HepG2 (cell line): ENCODE data around the gene HUNK. TPM values are rescaled to one million over a fixed set of nuclear protein-coding genes. Genes with fewer than 3 reads are reported as not detected.

Source experiments
- ATAC-seq: fragments of 200-7000 bp; cut with Tn5 transposase; 3 replicates; pipeline ENCODE4 v1.9.1; 2020; ENCODE audit warnings: mild to moderate bottlenecking, moderate library complexity
- BruUV-seq: library from RNA; stranded (reverse); fragments of 400-500 nt; replicated peaks from 2 replicates; lab custom pipeline; 2021; lab: Mats Ljungman, UMichigan
- CTCF ChIA-PET: fragments of 300-600 bp; formaldehyde crosslinking; extraction: SDS; loops from one replicate; lab custom pipeline; 2021; ENCODE audit warnings: low total read pairs, inconsistent platforms, low intra/inter-chr PET ratio; lab: Yijun Ruan, JAX
- POLR2A ChIA-PET: fragments of 350-600 bp; sonication (Branson Sonifier 250); formaldehyde crosslinking; loops from one replicate; lab custom pipeline; 2020; ENCODE audit warnings: antibody characterized with exemption, inconsistent platforms; lab: Yijun Ruan, JAX
- DNase-seq: peaks from one replicate; pipeline ENCODE4 v3.0.0-alpha.2; 2015; ENCODE audit warnings: low spot score
- FAIRE-seq: peaks from 3 replicates; lab custom pipeline; 2011; peaks lifted over from hg19 to GRCh38; lab: Jason Lieb, UNC
- H2AFZ ChIP-seq: one replicate; pipeline ENCODE4 v1.6.1; 2011; ENCODE audit warnings: low read length, inconsistent platforms
- H3K27ac ChIP-seq: fragments of 300-600 bp; 3 replicates; pipeline ENCODE4 v1.8.0; 2011; ENCODE audit warnings: mixed run types, mild to moderate bottlenecking, mixed read lengths, low read length, inconsistent platforms; ENCODE audit not compliant: insufficient read depth; ENCODE audit errors: extremely low read length
- H3K27me3 ChIP-seq, 2 experiments: fragments of 200-600 bp in 1 of 2; 2 replicates in 1 of 2; 3 replicates in 1 of 2; pipeline versions ENCODE4 v1.6.0 to v1.8.0; 2011; ENCODE audit warnings: low read length in 2 of 2, mild to moderate bottlenecking in 2 of 2, moderate library complexity in 2 of 2, inconsistent platforms in 1 of 2; ENCODE audit not compliant: insufficient read depth in 2 of 2, control insufficient read depth in 1 of 2
- H3K36me3 ChIP-seq, 2 experiments: fragments of 200-600 bp in 1 of 2; replicated peaks in 1 of 2; 2 replicates in 1 of 2; 3 replicates in 1 of 2; pipeline versions ENCODE4 v1.5.1 to v1.8.0; 2011; ENCODE audit warnings: low read length in 2 of 2, inconsistent platforms in 1 of 2; ENCODE audit not compliant: insufficient read depth in 2 of 2, control insufficient read depth in 1 of 2
- H3K4me1 ChIP-seq: 2 replicates; pipeline ENCODE4 v1.5.1; 2012; ENCODE audit warnings: low read length, inconsistent platforms; ENCODE audit not compliant: insufficient read depth
- H3K4me2 ChIP-seq: 2 replicates; pipeline ENCODE4 v1.6.0; 2011; ENCODE audit warnings: low read depth, low read length, inconsistent platforms
- H3K4me3 ChIP-seq, 3 experiments: fragments of 200-600 bp in 1 of 3; sonication (generic), shearing (Covaris generic) in 1 of 3; replicated peaks in 1 of 3; 2 replicates each; pipeline ENCODE4 v1.5.1; 2011 to 2016; ENCODE audit warnings: low read length in 3 of 3, inconsistent platforms in 2 of 3, low read depth in 2 of 3, mild to moderate bottlenecking in 2 of 3, control low read depth in 1 of 3, mixed read lengths in 1 of 3; ENCODE audit not compliant: insufficient read depth in 1 of 3
- H3K79me2 ChIP-seq: one replicate; pipeline ENCODE4 v1.6.1; 2011; ENCODE audit warnings: low read length, inconsistent platforms; ENCODE audit not compliant: insufficient read depth
- H3K9ac ChIP-seq: 2 replicates; pipeline ENCODE4 v1.6.0; 2011; ENCODE audit warnings: mild to moderate bottlenecking, low read depth, low read length, inconsistent platforms; ENCODE audit not compliant: insufficient read depth
- H3K9me3 ChIP-seq: 2 replicates; pipeline ENCODE4 v1.5.1; 2012; ENCODE audit warnings: mild to moderate bottlenecking, low read length
- H4K20me1 ChIP-seq: 2 replicates; pipeline ENCODE4 v1.6.0; 2011; ENCODE audit warnings: inconsistent platforms, mild to moderate bottlenecking, low read length, moderate library complexity; ENCODE audit not compliant: insufficient read depth
- CEBPB ChIP-seq: IDR thresholded peaks from 2 replicates; pipeline ENCODE4 v1.6.1; 2011; ENCODE audit warnings: low read depth, low read length, improper control_type of control experiment, borderline replicate concordance
- CEBPG ChIP-seq: IDR thresholded peaks from 2 replicates; pipeline ENCODE4 v1.6.1; 2016
- EP300 ChIP-seq, 3 experiments: sonication (generic) in 1 of 3; formaldehyde crosslinking in 1 of 3; IDR thresholded peaks; 2 replicates each; pipeline versions ENCODE4 v1.5.1 to v1.6.1; 2011 to 2020; ENCODE audit warnings: low read depth in 2 of 3, low read length in 2 of 3, borderline replicate concordance in 1 of 3, improper control_type of control experiment in 1 of 3, mild to moderate bottlenecking in 1 of 3, missing genetic modification reagents in 1 of 3, moderate library complexity in 1 of 3
- ONECUT2 ChIP-seq: sonication (generic); formaldehyde crosslinking; IDR thresholded peaks from 2 replicates; pipeline ENCODE4 v1.4.0; 2020; ENCODE audit warnings: missing genetic modification reagents
- SALL1 ChIP-seq: sonication (generic); formaldehyde crosslinking; IDR thresholded peaks from 2 replicates; pipeline ENCODE4 v1.8.0; 2022; ENCODE audit warnings: mild to moderate bottlenecking, missing genetic modification reagents
- TOPORS ChIP-seq: sonication (generic); formaldehyde crosslinking; IDR thresholded peaks from 2 replicates; pipeline ENCODE4 v1.8.0; 2023; ENCODE audit warnings: mild to moderate bottlenecking, missing genetic modification reagents
- ZNF12 ChIP-seq: sonication (generic); formaldehyde crosslinking; IDR thresholded peaks from 2 replicates; pipeline ENCODE4 v1.5.0; 2020; ENCODE audit warnings: missing genetic modification reagents
- ZNF484 ChIP-seq: sonication (generic); formaldehyde crosslinking; IDR thresholded peaks from 2 replicates; pipeline ENCODE4 v1.5.1; 2020; ENCODE audit warnings: mild to moderate bottlenecking, low read depth, missing genetic modification reagents, borderline replicate concordance
- ZNF598 ChIP-seq: sonication (generic); formaldehyde crosslinking; IDR thresholded peaks from 2 replicates; pipeline ENCODE4 v1.5.1; 2020; ENCODE audit warnings: mild to moderate bottlenecking, missing genetic modification reagents, borderline replicate concordance
- ZNF761 ChIP-seq: sonication (generic); formaldehyde crosslinking; conservative IDR thresholded peaks from 2 replicates; pipeline ENCODE4 v1.4.0; 2020; ENCODE audit warnings: mild to moderate bottlenecking, missing genetic modification reagents
- WGBS: methylation state at CpG from one replicate; pipeline ENCODE4 v1.1.6; 2017; ENCODE audit warnings: low lambda C conversion rate; 5-methylcytosine and 5-hydroxymethylcytosine counted together
- in situ Hi-C: cut with HindIII; loops from 2 replicates; pipeline ENCODE4 v1.10.0; 2017; ENCODE audit warnings: low pct_unique_long_range_greater_than_20kb; ENCODE audit not compliant: extremely low pct_ligation_motif_present
- intact Hi-C: fragments of 100-400 bp; cut with micrococcal nuclease; formaldehyde crosslinking; loops from one replicate; pipeline ENCODE4 v1.10.0; 2022; ENCODE audit not compliant: unreplicated experiment
- polyA plus RNA-seq, 8 experiments: library from polyadenylated mRNA; depleted of rRNA in 3 of 8; stranded (reverse) in 7 of 8; unstranded in 1 of 8; fragments of >200 nt; fragmentation: Illumina TruSeq in 4 of 8; extraction: Trizol in 4 of 8; gene quantifications; 2 replicates each; pipeline versions ENCODE4 v1.2.1 to v1.2.3, GENCODE V29; 2011 to 2016; ENCODE audit warnings: low read depth in 4 of 8, missing spikeins in 1 of 8, mixed read lengths in 1 of 8; ENCODE audit not compliant: insufficient read depth in 1 of 8
- total RNA-seq, 5 experiments: library from RNA; depleted of rRNA; stranded (reverse); fragments of >200 nt; fragmentation: Illumina TruSeq; extraction: Trizol; gene quantifications; 2 replicates each; pipeline ENCODE4 v1.2.3, GENCODE V29; 2016; ENCODE audit warnings: low read depth in 1 of 5

Gene HUNK
- total and polyA plus RNA-seq, 2 of the 13 experiments (the other 11 are each of a cell fraction or from before 2014, with no cell fraction given): 1.8 to 1.9 TPM

DNA sequence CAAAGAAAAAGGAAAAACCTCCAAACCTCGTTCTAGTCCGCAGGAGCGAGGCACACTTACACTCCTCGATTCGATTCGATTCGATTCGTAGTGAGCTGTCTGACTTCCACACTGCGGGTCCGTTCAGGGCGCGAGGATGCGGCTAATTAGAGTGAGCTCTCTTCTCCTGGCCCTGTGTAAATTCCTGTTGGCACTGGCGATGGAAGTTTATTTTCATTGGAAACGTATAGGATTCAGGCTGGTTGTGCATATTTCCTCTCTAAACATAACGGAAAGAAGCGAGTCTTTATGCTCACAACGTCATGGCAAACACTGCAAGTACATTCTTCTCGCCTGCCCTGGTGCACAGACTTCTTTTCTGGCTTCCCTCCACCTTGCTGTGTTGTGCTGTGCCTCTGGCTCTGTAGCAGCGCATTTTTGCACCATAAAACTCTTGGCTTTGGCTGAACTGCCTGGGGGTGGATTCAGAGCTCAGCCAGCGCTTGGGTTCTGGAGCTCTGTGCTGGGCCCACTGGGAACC is 2.7 kb downstream of the HUNK start (continued):
- no peak for TF ChIP-seq ZNF484 (CRISPR knock-in tag)
- TF ChIP-seq ZNF761 (CRISPR knock-in tag): no peak

DNA sequence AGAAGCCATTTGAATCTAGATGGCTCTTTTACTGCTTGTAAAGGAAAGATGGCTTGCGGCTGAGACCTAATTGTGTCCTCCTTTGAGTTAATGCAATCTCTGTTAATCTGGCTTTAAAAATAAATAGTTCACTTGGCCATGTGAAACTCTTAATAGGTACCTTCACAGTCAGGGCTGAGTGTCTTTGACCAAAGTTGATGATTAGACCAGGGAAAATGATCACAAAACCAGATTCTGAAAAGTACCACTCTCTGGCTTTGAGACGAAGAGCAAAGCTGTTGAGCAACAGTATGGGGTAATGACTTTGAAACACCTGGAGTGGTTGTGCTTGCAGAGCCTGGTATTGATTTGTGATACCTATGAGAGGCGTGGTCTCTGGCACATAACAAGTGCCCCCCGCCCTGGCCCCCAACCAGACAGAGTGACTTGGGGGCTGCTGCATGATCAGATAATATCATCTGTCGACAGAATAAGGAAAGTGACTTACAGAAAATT is 4.7 kb downstream of the HUNK start:
- in situ Hi-C loops: no loop called here
- no peak for ATAC-seq
- CTCF ChIA-PET: no interaction called here

GRCh38 chr21:31878831-31879230 is 6.0 kb downstream of the HUNK start:
- intact Hi-C loops (no loop called here), in situ Hi-C loops (no loop called here)
- peaks cover 76% of the 10 kb centered on the region for H3K4me1 ChIP-seq
- no peak overlapping the region for H3K9ac ChIP-seq
- ChIA-PET CTCF (no interaction called here), POLR2A (no interaction called here)
- H2AFZ ChIP-seq: no peak overlapping the region
- H3K9me3 ChIP-seq: no peaks in the 10 kb centered on the region
- H3K4me3 ChIP-seq: no peak overlapping the region
- peaks cover 34% of the 10 kb centered on the region for H3K79me2 ChIP-seq
- ATAC-seq (no peak), FAIRE-seq (no peak), DNase-seq (no peak)
- no peaks in the 10 kb centered on the region for H4K20me1 ChIP-seq
- H3K27me3 ChIP-seq: no peaks in the 10 kb centered on the region
- H3K27ac ChIP-seq: no peak overlapping the region
- no TSS peak for BruUV-seq
- WGBS: 65% methylated on average over 2 of the region's 2 CpGs
- H3K36me3 ChIP-seq: no peaks in the 10 kb centered on the region; a peak in 1 of 5 replicates
- H3K4me2 ChIP-seq: no peak overlapping the region
- TF ChIP-seq ZNF12 (CRISPR knock-in tag): no peak

More for the DNA sequence above, 4.7 kb downstream of the HUNK start:
- Histone ChIP-seq H2AFZ (no peak overlapping the region), H3K36me3 (no peaks in the 10 kb centered on the region; a peak in 1 of 5 replicates), H3K27me3 (no peaks in the 10 kb centered on the region), H3K9ac (no peak overlapping the region), H4K20me1 (no peaks in the 10 kb centered on the region), H3K4me2 (no peak overlapping the region), H3K4me1 (peaks cover 76% of the 10 kb centered on the region), H3K9me3 (no peaks in the 10 kb centered on the region), H3K27ac (no peak overlapping the region), H3K4me3 (no peak overlapping the region), H3K79me2 (peaks cover 27% of the 10 kb centered on the region)
- 58% methylated on average over 5 of the region's 5 CpGs for WGBS
- FAIRE-seq (peak; percentile 76), DNase-seq (no peak)
- intact Hi-C loops: no loop called here
- TF ChIP-seq SALL1 (CRISPR knock-in tag): 0 out of 2 replicates have a peak, but pooled peaks have one; percentile 16
- TF ChIP-seq ZNF598: no peak
- TF ChIP-seq CEBPG (CRISPR knock-in tag): peak; percentile 68
- no peak for TF ChIP-seq TOPORS (CRISPR knock-in tag)
- TF ChIP-seq CEBPB: peak; percentile 57; the same call in 1 of the 2 replicates
- TF ChIP-seq ONECUT2 (CRISPR knock-in tag): peak; percentile 55; the same call in 1 of the 2 replicates
- TF ChIP-seq EP300 (IDR thresholded peaks at IDR 0.05; ENCODE audit: low read depth in 2 of 2, low read length in 2 of 2): 0 out of 4 replicates have a peak, but pooled peaks of 1 of the 2 experiments have one; percentile 20
- no peak for TF ChIP-seq EP300 (CRISPR knock-in tag; IDR thresholded peaks at IDR 0.05; ENCODE audit: borderline replicate concordance)
- no TSS peak for BruUV-seq
- POLR2A ChIA-PET: no interaction called here
